NCI-H1436 (cell line): Measurements from ENCODE around the gene CCDC167.
A peak's percentile ranks its signal among the peaks of the same experiment; 100 is the strongest.
"Not testable (repeated sequence)": the region's sequence is repeated elsewhere in the genome, so short reads cannot be mapped to it uniquely, and the experiment has no call there.

ENCODE experiments used
- DNase-seq: peaks from one replicate; lab custom pipeline; 2025; lab: John Stamatoyannopoulos, UW

Gene CCDC167

GRCh38 chr6:37463110-37463509 is 36.6 kb downstream of the CCDC167 start:
- DNase-seq: peak; percentile 60

GRCh38 chr6:37460805-37461204 is 38.9 kb downstream of the CCDC167 start:
- no peak for DNase-seq

- DNase-seq: no peak
Measured at GRCh38 chr6:37459981-37460800, 39.5 kb downstream of the CCDC167 start.

DNA sequence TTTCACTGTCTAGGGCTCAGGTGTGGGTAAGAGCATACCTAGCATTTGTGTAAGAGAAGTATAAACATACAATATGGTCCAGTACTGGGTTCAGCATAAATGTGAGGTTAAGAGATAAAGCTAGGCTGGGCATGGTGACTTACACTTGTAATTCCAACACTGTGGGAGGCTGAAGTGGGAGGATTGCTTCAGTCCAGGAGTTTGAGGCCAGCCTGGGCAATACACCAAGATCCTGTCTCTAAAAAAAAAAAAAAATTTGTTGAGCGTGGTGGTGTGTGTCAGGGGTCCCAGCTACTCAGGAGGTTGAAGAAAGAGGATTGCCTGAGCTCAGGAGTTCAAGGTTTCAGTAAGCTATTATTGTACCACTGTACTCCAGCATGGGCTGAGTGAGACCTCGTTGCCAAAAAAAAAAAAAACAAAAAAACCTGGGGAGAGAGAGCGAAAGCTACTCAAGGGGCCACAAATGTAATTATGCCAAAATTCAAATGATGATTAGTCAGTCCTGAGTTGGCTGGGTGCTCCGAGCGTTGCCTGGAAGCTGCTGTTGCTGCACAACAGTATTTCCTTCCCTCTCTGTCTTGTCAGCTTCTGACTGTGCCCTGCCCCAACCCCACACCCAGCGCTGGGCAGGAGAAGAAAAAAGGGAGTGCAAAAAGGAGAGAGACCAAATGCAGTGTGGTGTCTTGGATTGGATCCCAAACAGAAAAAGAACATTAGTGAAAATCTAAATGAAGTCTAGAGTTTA is 42.7 kb downstream of the CCDC167 start:
- DNase-seq: no peak

DNA sequence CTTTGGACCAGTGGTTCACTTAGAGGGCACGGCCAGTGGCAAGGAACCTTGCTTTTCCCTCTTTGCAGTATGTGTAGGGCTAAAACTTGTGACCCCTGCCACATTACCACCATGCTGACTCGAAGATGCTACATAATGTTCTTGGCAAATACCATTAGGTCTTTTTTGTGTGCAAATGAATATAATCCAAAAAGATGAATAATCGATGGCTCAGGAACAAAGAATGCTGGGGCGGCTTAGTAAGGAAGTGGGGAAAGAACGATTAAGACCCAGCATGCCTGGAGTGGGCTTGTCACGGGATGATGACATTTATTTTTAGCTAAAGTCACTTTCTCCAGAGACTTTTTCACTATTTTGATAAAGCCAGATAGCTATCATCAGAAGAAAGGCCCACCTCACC is 43.6 kb downstream of the CCDC167 start:
- no peak for DNase-seq

DNA sequence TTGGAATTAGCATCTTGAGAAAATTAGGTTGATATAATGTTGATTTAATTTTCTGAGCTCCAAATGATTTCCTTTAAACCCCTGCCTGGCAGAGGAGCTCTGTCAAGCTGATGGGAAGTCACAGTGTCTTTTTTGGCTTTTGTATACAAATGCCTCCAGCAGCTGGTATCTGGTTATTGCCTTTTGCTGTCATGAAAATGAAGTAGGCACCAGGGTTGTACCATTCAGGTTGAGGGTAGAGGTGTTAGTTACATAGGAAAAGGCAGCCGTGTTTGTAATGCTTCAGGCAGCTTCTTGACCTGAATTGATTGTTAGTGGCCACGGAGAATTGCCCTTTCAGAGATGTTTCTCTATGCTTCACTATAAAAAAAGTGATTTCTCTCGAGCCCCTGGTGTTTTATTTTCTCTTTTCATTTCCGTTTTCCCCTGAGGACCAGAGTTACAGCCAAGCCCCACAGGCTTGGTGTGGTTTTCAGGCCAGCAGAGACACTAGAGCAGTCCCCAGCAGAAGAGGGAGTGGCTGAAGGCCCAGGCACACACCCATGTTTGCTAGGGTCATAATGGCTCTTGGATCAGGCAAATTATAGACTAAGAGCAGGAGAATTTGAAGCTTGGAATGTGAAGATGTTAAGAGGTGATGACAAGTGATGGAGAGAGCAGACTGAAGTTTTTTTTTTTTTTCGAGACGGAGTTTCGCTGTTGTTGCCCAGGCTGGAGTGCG is 45.1 kb downstream of the CCDC167 start:
- DNase-seq: no peak

DNA sequence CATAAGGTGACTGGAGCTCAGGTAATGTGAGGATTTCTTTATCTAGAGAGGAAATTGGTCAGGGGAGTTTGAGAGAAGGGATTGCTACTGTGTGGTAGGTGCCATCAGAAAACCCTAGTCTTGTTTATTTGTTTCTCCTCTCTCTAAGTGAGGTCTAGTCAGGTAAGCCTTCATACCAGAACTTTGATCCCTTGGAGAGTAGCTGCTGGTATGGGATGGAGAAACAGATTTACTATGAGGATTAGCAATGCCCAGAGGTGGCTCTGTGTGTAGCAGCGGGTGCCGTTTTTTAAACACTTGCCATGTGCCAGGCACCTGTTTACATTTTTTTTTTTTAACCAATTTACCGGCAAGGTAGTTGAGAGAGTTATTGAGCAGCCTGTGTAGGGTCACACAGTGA is 47.2 kb downstream of the CCDC167 start:
- no peak for DNase-seq

DNA sequence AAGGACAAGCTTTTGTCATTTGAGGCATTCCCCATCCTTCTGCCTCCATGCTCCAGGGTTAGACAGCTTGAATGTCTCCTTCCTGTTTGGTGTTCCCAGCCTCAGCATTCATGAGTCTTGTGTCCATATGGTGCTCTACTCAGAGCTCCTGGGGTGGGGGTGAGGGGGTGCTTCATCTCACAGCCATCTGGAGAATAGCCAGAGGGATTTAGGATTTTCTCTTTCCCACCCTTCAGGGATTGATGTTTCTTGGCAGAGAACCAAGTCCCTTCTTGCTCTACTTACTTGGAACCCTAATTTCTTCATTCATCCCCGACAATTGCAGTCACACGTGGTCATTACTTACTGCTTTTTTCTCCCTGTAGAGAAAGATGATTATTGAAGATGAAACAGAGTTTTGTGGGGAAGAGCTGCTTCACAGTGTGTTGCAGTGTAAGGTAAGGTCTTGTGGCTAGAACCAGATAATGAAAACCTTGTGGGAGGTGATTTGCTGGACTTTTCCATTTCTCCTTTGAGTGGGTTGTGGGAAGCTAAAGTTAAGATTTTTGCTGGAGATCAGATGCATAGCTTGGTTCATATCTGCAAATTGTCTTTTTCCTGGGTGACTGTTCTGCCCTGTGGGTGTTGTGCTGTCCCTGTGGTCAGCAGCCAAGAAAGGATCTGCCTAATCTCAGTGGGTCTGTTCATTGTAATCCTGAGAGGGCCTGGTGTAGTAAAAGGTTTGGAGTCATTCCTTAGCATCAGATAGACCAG is 48.1 kb downstream of the CCDC167 start:
- no peak for DNase-seq

GRCh38 chr6:37449984-37450383 is 49.7 kb downstream of the CCDC167 start:
- no peak for DNase-seq

GRCh38 chr6:37443216-37443542 is 56.5 kb downstream of the CCDC167 start:
- DNase-seq: not testable (repeated sequence)

- no peak for DNase-seq
Measured at GRCh38 chr6:37442416-37443215, 57.1 kb downstream of the CCDC167 start.

GRCh38 chr6:37441651-37442050 is 58.0 kb downstream of the CCDC167 start:
- DNase-seq: no peak

DNA sequence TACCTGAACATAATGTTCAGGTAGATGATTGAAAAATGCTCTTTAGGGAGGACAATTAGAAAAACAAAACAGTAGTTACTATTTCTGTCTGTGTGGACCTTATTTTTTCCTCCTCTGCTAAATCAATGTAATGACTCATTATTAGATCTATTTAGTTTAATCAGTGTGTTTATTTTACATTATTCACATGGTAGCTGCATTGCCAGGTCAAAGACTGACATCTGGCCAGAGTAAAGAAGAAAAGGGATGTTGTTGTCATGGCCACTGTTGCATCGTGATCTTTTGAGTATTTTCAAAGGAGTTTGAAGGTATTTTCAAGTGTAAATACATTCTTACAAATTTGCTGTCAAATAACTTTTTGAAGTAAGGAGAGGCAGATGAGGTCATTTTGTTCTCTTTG is 60.8 kb downstream of the CCDC167 start:
- DNase-seq: no peak

DNA sequence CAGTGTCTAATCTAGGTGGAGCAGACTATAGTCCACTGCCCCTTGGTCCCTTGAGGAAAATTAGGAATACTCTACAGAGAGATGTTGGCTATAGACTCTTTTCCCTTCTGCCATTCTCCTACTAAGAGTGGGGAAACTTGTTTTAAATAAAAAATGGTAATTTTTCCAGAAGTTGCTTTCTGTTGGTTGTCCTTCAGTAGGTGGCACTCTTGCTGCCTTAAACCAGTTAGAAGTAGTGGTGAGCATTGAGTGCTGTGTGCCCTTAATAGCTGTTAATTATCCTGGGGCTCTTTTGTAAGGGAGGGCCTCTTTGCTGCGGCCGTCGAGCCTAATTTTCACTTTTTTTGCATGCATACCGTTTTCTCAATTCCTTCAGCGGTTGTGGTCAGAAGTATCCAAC is 63.9 kb downstream of the CCDC167 start:
- DNase-seq: no peak

DNA sequence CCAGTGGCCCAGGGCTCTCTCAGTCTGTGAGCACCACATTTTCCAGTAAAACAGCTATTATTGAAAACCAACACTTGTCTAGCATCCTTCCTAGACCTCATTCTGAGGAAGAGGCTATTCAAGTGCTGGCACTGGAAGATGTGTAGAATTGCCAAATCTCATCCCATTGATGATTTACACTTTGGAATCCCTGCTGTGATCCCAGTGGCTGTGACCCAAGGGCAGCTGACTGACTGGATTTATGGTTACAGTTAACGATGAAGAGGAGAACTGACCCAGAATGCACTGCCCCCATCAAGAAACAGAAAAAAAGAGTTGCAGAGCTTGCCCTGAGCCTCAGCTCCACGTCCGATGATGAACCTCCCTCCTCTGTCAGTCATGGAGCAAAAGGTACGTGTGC is 64.3 kb downstream of the CCDC167 start:
- no peak for DNase-seq

DNA sequence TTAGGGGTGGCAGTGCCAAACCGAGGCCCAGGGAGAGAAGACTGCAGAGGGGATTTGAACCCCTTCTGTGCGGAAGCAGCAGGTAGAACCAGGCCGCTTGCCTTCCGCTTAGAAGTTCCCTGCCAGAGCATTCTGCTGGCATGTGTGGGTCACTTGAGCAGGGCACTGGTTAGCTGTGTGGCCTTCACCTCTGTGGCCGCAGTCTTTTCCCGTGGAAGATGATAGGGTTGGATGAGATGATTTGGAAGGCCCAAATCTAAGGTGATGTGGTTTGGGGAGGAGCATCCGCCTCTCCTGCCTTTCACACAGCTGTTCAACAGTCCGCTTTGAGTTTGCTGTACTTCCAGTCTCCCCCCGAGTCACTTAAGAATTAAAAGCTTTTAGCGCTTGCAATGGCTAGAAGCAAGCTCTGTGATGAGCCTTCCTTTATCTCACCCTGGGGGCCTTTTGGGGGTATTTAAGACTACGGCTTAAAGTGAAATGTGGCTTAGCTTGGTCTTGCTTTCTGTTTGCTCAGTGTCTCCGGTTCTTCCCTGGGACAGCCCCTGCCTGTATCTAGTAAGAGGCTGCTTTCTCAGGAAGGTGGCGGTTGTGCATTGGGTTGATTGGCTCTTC is 65.9 kb downstream of the CCDC167 start:
- no peak for DNase-seq
